ENCODE results near the gene CTLA4. TPM values are rescaled to one million over a fixed set of nuclear protein-coding genes. Genes with fewer than 3 reads are reported as not detected.
A peak's percentile ranks its signal among the peaks of the same experiment; 100 is the strongest.
"Not testable (repeated sequence)": the region's sequence is repeated elsewhere in the genome, so short reads cannot be mapped to it uniquely, and the experiment has no call there.

CTLA4 gene
- total and polyA plus RNA-seq, 3 donors from 2014 or later: 0.87 to 2.7 (median 1.2) TPM

DNA sequence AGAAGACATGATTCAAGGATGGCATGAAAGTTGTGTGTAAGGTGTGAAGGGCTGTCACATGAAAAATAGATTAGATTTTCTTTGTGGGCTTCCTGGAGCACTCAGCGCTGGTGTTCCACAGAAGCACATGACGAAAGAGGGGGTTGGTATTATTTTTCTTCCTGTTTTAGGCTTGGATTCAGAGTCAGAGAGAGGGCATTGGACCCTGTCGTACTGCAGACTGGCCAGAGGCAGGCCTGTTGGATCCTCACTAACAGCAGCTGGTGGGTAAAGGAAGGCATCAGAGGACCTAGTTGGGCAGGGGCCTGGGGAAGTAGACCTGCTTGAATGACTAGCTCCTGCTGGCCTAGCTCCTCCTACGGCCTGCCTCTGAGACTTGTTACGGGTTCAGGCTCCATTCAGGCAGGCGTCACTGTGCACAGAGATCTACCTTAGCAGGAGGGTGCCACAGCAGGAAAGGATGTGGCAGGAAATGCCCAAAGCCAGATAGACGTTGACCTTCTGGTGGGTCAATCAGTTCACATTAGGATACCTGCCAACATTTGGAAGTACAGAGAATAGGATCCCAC lies 13.1 kb downstream of the CTLA4 start:
- Histone ChIP-seq H3K36me3 (ENCODE audit: low read depth, missing control alignments) (no peaks in the 10 kb centered on the region), H3K4me1 (no peaks in the 10 kb centered on the region), H3K9me3 (no peaks in the 10 kb centered on the region), H3K4me3 (no peak overlapping the region), H3K27me3 (no peaks in the 10 kb centered on the region), H3K27ac (no peak overlapping the region)
- 86 to 92% methylated on average over 5 to 7 of the region's 7 CpGs for WGBS, 2 donors
- TF ChIP-seq, protein P1, sequence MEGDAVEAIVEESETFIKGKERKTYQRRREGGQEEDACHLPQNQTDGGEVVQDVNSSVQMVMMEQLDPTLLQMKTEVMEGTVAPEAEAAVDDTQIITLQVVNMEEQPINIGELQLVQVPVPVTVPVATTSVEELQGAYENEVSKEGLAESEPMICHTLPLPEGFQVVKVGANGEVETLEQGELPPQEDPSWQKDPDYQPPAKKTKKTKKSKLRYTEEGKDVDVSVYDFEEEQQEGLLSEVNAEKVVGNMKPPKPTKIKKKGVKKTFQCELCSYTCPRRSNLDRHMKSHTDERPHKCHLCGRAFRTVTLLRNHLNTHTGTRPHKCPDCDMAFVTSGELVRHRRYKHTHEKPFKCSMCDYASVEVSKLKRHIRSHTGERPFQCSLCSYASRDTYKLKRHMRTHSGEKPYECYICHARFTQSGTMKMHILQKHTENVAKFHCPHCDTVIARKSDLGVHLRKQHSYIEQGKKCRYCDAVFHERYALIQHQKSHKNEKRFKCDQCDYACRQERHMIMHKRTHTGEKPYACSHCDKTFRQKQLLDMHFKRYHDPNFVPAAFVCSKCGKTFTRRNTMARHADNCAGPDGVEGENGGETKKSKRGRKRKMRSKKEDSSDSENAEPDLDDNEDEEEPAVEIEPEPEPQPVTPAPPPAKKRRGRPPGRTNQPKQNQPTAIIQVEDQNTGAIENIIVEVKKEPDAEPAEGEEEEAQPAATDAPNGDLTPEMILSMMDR (IDR thresholded peaks at IDR 0.05): no peak
- no peak for TF ChIP-seq POLR2A (IDR thresholded peaks at IDR 0.05)
- intact Hi-C loops (cut with DNase I; ENCODE audit: low total_unique reads): no loop called here
- DNase-seq: no peak

DNA sequence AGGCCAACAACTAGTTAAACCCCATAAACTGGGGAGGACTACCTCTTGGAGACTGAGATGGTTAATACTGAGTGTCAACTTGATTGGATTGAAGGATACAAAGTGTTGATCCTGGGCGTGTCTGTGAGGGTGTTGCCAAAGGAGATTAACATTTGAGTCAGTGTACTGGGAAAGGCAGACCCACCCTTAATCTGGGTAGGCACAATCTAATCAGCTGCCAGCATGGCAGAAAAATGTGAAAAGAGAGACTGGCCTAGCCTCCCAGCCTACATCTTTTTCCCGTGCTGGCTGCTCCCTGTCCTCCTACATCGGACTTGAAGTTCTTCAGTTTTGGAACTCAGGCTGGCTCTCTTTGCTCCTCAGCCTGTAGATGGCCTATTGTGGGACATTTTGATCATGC lies 13.6 kb downstream of the CTLA4 start:
- WGBS, 2 donors: 80 to 88% methylated on average over 3 of the region's 3 CpGs
- H3K9me3 ChIP-seq; H3K27ac ChIP-seq; H3K4me3 ChIP-seq; H3K36me3 ChIP-seq (ENCODE audit: low read depth, missing control alignments); intact Hi-C loops (cut with DNase I; ENCODE audit: low total_unique reads); H3K27me3 ChIP-seq; DNase-seq; H3K4me1 ChIP-seq: not testable (repeated sequence)

DNA sequence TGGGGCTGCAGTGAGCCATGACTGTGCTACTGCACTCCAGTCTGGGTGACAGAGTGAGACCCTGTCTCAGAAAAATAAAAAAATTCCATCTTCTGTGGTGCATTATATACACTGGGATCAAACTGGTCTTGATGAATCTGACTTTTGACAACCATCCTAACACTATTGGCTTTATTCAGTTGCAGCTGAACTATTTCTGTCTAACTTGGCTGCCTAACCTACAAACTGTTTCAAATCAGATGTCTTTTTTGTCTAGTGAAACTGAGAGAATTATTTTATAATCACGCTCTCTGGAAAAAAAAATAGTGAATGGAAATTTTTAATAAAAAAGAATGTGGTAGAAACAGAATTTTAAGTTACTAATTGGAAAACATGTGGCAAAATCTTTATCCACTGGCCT lies 15.0 kb downstream of the CTLA4 start:
- no peak overlapping the region for H3K4me3 ChIP-seq
- no peak for DNase-seq
- no peaks in the 10 kb centered on the region for H3K9me3 ChIP-seq
- no peaks in the 10 kb centered on the region for H3K36me3 ChIP-seq (ENCODE audit: low read depth, missing control alignments)
- 80 to 86% methylated on average over 1 of the region's 1 CpG for WGBS, 2 donors
- no peak overlapping the region for H3K27ac ChIP-seq
- intact Hi-C loops (cut with DNase I; ENCODE audit: low total_unique reads): no loop called here
- H3K4me1 ChIP-seq: no peaks in the 10 kb centered on the region
- no peaks in the 10 kb centered on the region for H3K27me3 ChIP-seq
- no peak for TF ChIP-seq POLR2A (IDR thresholded peaks at IDR 0.05)
- TF ChIP-seq, protein P1 (IDR thresholded peaks at IDR 0.05): no peak

DNA sequence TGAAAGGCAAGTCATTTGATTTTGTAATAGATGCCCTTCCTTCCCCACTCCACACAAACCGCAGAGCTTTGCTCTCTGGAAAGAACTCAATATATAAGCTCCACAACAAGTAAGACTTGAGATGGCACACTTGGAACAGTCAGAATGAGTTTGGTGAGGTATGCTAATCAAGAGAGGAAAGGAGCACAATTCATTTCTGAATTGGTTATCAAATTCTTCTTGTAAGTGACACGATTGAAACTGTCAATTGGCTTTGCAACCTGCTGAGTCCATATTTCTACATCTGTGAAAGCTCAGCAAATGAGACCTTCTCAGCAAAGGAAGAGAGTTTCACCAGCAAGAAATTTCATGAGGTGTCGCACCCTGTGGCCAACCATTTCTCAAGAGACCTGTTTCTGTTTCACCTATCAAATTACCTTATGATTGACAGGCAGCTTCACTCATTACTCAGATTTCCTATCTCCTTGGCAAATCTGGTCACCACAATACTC lies 19.1 kb downstream of the CTLA4 start:
- no peaks in the 10 kb centered on the region for H3K4me1 ChIP-seq
- 85 to 96% methylated on average over 3 of the region's 3 CpGs for WGBS, 2 donors

DNA sequence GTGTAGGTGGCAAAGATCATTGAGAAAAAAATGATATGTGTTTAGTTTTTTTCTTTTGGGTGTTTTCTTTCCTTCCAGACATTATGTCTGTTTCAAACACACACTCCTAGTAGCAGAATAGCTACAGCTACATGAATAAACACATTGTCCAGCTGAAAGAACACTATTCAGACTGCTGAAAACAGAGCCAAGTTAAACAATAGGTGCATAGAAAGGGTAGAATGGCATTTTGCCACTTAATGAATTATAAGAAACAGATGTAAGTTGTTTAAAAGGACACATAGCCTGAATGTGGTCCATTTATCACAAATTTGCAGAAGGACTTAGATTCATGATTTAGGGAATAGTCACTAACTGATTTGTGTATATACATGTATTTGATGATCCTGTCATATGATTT lies 20.1 kb downstream of the CTLA4 start:
- no peaks in the 10 kb centered on the region for H3K4me1 ChIP-seq
- H3K36me3 ChIP-seq (ENCODE audit: low read depth, missing control alignments): no peaks in the 10 kb centered on the region
- peak overlapping the region in 1 of 2 donors; percentile 51 for H3K27ac ChIP-seq
- no peak overlapping the region for H3K4me3 ChIP-seq
- intact Hi-C loops (cut with DNase I; ENCODE audit: low total_unique reads): no loop called here
- TF ChIP-seq POLR2A (IDR thresholded peaks at IDR 0.05): no peak
- TF ChIP-seq, protein P1 (IDR thresholded peaks at IDR 0.05): no peak
- DNase-seq: no peak
- no peaks in the 10 kb centered on the region for H3K9me3 ChIP-seq
- H3K27me3 ChIP-seq: no peaks in the 10 kb centered on the region

More for the DNA sequence above, 19.1 kb downstream of the CTLA4 start:
- Histone ChIP-seq H3K36me3 (ENCODE audit: low read depth, missing control alignments) (no peaks in the 10 kb centered on the region), H3K27me3 (no peaks in the 10 kb centered on the region), H3K9me3 (no peaks in the 10 kb centered on the region), H3K4me3 (no peak overlapping the region), H3K27ac (peak overlapping the region in 1 of 2 donors; percentile 51)
- TF ChIP-seq POLR2A (IDR thresholded peaks at IDR 0.05): no peak
- TF ChIP-seq, protein P1 (IDR thresholded peaks at IDR 0.05): no peak
- DNase-seq: no peak
- intact Hi-C loops (cut with DNase I; ENCODE audit: low total_unique reads): no loop called here
